MG63 (cell line): ENCODE data around the gene ARHGEF12. TPM values are rescaled to one million over a fixed set of nuclear protein-coding genes. Genes with fewer than 3 reads are reported as not detected.

Source experiments
- DNase-seq: peaks from one replicate; pipeline ENCODE4 v3.0.0-alpha.2; 2020
- H3K27me3 ChIP-seq: fragments of 250-450 bp; sonication (Bioruptor Pico); 2 replicates; pipeline ENCODE4 v1.5.1; 2020; ENCODE audit warnings: mild to moderate bottlenecking, moderate library complexity
- H3K36me3 ChIP-seq: fragments of 250-450 bp; sonication (Bioruptor Pico); 2 replicates; pipeline ENCODE4 v1.5.1; 2020; ENCODE audit warnings: mild to moderate bottlenecking, moderate library complexity
- H3K4me3 ChIP-seq: fragments of 250-450 bp; sonication (Bioruptor Pico); 2 replicates; pipeline ENCODE4 v1.5.1; 2020; ENCODE audit warnings: mild to moderate bottlenecking, moderate library complexity
- H3K9me3 ChIP-seq: fragments of 250-450 bp; sonication (Bioruptor Pico); 2 replicates; pipeline ENCODE4 v1.5.1; 2020; ENCODE audit warnings: mild to moderate bottlenecking, moderate library complexity
- total RNA-seq: library from RNA; depleted of rRNA; stranded (reverse); fragments of >200 nt; shearing (Covaris generic); gene quantifications from 2 replicates; pipeline ENCODE4 v1.2.3, GENCODE V29; 2014; ENCODE audit warnings: low replicate concordance; rRNA removed

Gene ARHGEF12, protein sequence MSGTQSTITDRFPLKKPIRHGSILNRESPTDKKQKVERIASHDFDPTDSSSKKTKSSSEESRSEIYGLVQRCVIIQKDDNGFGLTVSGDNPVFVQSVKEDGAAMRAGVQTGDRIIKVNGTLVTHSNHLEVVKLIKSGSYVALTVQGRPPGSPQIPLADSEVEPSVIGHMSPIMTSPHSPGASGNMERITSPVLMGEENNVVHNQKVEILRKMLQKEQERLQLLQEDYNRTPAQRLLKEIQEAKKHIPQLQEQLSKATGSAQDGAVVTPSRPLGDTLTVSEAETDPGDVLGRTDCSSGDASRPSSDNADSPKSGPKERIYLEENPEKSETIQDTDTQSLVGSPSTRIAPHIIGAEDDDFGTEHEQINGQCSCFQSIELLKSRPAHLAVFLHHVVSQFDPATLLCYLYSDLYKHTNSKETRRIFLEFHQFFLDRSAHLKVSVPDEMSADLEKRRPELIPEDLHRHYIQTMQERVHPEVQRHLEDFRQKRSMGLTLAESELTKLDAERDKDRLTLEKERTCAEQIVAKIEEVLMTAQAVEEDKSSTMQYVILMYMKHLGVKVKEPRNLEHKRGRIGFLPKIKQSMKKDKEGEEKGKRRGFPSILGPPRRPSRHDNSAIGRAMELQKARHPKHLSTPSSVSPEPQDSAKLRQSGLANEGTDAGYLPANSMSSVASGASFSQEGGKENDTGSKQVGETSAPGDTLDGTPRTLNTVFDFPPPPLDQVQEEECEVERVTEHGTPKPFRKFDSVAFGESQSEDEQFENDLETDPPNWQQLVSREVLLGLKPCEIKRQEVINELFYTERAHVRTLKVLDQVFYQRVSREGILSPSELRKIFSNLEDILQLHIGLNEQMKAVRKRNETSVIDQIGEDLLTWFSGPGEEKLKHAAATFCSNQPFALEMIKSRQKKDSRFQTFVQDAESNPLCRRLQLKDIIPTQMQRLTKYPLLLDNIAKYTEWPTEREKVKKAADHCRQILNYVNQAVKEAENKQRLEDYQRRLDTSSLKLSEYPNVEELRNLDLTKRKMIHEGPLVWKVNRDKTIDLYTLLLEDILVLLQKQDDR (N-terminal part only)
- 28.1 and 32.5 TPM in 2 replicates for total RNA-seq

- Histone ChIP-seq H3K36me3 (peaks cover 4% of the 10 kb centered on the region), H3K27me3 (no peaks in the 10 kb centered on the region), H3K4me3 (peak within 1 kb of the TSS; percentile 77), H3K9me3 (no peaks in the 10 kb centered on the region)
- peak; percentile 98 for DNase-seq
Measured at GRCh38 chr11:120335908-120336640, at the start of gene ARHGEF12. ARHGEF12 (plus strand) TSS chr11:120336413; CDS start chr11:120337244, 831 bp downstream.

DNA sequence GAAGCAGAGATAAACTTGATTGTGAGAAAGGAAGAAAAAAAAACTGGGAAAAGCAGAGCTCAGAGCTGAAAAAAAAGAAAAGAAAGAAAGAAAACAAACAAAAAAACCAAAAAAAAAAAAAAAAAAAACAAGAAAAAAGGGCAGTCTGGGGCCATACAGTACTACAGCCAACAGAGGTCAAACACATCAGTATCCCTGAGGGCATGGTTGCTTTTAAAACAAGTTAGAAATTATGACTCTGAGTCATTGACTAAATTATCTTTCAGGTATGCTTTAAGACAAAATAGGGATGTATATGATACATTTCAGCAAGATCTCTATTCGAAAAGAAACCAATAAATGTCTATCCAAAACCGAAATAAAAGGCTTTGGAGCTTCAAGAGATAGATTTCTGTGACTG, 48.2 kb upstream of the ARHGEF12 start:
- H3K9me3 ChIP-seq, result no peaks in the 10 kb centered on the region
- H3K4me3 ChIP-seq, result no peak overlapping the region
- no peak for DNase-seq
- no peaks in the 10 kb centered on the region for H3K36me3 ChIP-seq
- H3K27me3 ChIP-seq, result peaks cover 6% of the 10 kb centered on the region

DNA sequence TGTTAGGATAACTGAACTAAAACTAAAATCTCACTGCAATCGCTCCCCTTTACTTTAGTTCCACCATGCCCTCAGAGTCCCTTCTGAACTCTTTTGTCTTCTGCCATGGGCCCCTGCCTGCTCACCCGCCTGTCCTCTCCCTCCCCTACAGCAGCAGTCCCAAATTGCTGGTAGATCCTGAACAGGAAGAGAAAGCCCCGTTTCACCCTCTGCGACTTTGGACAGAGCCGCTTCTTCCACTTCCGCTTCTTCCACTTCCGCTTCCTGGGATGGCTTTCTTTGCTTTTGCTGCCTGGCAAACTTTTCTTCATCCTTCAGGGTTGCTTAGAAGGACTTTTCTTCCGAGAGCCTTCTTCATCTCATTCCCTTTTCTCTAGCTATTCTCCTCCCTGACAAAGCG, 46.8 kb upstream of the ARHGEF12 start:
- DNase-seq, result no peak
- Histone ChIP-seq H3K36me3 (no peaks in the 10 kb centered on the region), H3K9me3 (no peaks in the 10 kb centered on the region), H3K4me3 (no peak overlapping the region), H3K27me3 (peaks cover 16% of the 10 kb centered on the region)

- DNase-seq, result no peak
- H3K4me3 ChIP-seq, result no peak overlapping the region
- H3K36me3 ChIP-seq, result no peaks in the 10 kb centered on the region
- H3K9me3 ChIP-seq, result no peaks in the 10 kb centered on the region
- peaks cover 23% of the 10 kb centered on the region for H3K27me3 ChIP-seq
Measured at GRCh38 chr11:120290956-120291355, 45.3 kb upstream of the ARHGEF12 start.

GRCh38 chr11:120293038-120293800, 43.0 kb upstream of the ARHGEF12 start:
- peaks cover 26% of the 10 kb centered on the region for H3K27me3 ChIP-seq
- no peak for DNase-seq

DNA sequence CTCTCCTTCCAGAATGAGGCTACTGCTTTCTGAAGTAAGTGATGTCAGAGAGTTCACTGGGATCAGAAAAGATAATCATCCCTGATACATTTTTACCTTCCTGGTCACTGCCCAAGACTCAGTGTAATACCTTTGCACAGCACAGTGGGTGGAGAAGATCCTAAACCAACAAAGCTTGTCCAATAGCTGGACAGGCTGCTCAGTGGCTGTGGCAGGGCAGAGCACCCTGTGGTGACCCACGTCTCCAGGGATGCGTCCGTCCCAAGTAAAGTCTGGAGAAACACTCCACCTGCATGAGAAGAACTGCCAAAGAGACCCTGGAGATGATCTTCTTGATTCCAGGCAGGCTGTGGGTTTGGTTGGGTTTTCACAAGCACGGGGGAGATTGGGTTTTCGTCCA, 42.1 kb upstream of the ARHGEF12 start:
- Histone ChIP-seq H3K27me3 (peaks cover 26% of the 10 kb centered on the region), H3K36me3 (no peaks in the 10 kb centered on the region), H3K9me3 (no peaks in the 10 kb centered on the region), H3K4me3 (no peak overlapping the region)
- DNase-seq, result no peak

More at GRCh38 chr11:120293038-120293800, 43.0 kb upstream of the ARHGEF12 start:
- no peaks in the 10 kb centered on the region for H3K9me3 ChIP-seq
- no peak overlapping the region for H3K4me3 ChIP-seq
- no peaks in the 10 kb centered on the region for H3K36me3 ChIP-seq

DNA sequence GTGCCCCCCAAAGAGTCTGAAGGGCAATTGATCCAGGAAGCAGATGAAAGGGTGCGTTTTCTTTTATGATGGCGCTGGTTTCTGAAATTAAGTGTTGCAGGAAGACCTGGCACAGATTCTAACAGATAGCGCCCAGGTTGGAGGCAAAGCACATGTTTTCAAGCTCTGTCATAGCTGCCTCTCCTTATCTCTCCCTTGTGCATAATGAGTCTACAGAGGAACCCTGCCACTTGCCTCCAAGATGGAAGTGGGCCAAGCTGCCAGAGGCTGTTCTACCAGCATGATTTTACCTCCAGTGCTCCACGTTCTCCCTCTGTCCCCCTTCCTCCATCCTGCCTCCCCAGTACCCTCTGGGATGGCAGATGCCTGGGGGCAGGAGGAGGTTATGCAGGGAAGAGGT, 41.1 kb upstream of the ARHGEF12 start:
- no peaks in the 10 kb centered on the region for H3K36me3 ChIP-seq
- no peak for DNase-seq
- no peaks in the 10 kb centered on the region for H3K9me3 ChIP-seq
- no peak overlapping the region for H3K4me3 ChIP-seq
- peaks cover 26% of the 10 kb centered on the region for H3K27me3 ChIP-seq

DNA sequence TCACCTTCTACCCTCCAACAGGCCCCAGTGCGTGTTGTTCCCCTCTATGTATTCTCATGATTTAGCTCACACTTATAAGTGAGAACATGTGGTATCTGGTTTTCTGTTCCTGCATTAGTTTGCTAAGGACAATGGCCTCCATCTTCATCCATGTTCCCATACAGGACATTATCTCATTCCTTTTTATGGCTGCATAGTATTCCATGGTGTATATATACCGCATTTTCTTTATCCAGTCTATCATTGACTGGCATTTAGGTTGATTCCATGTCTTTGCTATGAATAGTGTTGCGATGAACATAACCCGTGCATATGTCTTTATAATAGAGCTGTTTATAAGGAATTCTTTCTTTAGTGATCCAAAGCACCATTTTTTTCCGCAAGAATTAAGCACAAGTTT, 39.7 kb upstream of the ARHGEF12 start:
- Histone ChIP-seq H3K27me3 (peaks cover 26% of the 10 kb centered on the region), H3K4me3 (no peak overlapping the region), H3K9me3 (no peaks in the 10 kb centered on the region), H3K36me3 (no peaks in the 10 kb centered on the region)
- DNase-seq, result no peak

DNA sequence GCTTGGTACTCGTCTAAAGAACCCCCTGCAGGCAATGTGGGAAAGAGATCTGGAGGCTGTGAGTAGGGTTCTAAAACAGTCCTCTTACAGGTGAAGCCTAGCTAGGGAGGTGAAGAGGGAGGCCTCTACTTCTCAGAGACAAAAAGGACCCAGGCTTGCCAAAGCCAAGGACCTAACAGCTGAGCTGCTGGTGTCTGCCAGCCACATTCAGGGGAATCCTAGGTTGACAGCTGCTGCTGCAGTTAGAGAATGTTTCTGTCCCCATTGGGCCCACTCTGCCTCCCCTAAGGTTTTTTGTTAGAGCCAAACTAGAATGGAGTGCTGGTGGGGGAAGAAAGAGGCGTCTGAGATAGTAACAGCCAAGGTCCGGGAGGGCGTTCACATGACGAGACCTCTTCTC, 37.8 kb upstream of the ARHGEF12 start:
- Histone ChIP-seq H3K9me3 (no peaks in the 10 kb centered on the region), H3K4me3 (no peak overlapping the region), H3K36me3 (no peaks in the 10 kb centered on the region), H3K27me3 (peaks cover 15% of the 10 kb centered on the region)
- no peak for DNase-seq

GRCh38 chr11:120302001-120302805, 34.0 kb upstream of the ARHGEF12 start:
- no peaks in the 10 kb centered on the region for H3K27me3 ChIP-seq
- DNase-seq, result no peak
- no peak overlapping the region for H3K4me3 ChIP-seq
- H3K9me3 ChIP-seq, result no peaks in the 10 kb centered on the region
- H3K36me3 ChIP-seq, result no peaks in the 10 kb centered on the region

- Histone ChIP-seq H3K4me3 (no peak overlapping the region), H3K9me3 (no peaks in the 10 kb centered on the region), H3K36me3 (no peaks in the 10 kb centered on the region), H3K27me3 (no peaks in the 10 kb centered on the region)
- peak; percentile 63 for DNase-seq
Measured at GRCh38 chr11:120303004-120303637, 33.1 kb upstream of the ARHGEF12 start.

DNA sequence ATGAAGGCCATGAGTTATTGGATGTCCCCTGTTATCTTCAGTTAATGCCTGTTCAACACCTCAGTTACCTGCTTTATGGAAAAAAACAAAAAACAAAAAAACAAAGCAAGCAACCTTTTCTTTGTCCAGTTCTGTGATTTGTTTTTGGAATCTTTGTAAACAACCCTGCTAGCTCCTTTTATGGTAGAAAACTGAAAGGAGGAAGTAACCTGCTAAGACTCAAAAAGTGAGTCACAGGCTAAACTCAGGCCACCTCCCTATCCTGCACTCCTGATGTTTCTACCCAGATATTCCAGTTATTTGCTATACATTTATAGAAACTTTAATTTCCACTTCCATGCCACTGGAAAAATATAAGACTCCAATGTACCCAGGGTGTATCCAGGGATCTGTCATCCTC, 31.7 kb upstream of the ARHGEF12 start:
- DNase-seq, result no peak

DNA sequence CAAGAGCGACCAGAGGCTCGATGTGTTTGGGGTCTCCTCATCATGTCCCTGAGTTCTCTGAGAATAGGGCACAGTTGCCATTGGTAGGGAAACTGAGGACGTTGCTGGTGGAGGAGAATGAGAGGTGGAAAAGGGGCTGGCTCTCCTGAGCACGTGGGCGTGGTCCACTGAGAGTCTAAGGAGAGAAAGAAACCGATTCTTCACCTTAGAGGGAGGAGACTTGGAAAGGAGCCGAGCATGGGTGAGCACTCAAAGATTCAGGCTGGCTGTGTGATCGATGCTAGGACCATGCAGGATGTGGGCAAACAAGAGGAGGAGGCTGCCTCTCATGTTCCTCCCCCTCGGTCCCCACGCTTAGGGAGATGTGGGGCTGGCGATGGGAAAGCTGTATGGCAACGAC, 30.9 kb upstream of the ARHGEF12 start:
- Histone ChIP-seq H3K27me3 (no peaks in the 10 kb centered on the region), H3K9me3 (no peaks in the 10 kb centered on the region), H3K36me3 (no peaks in the 10 kb centered on the region), H3K4me3 (no peak overlapping the region)
- DNase-seq, result no peak

More for the DNA sequence above, 31.7 kb upstream of the ARHGEF12 start:
- no peak overlapping the region for H3K4me3 ChIP-seq
- H3K9me3 ChIP-seq, result no peaks in the 10 kb centered on the region
- H3K36me3 ChIP-seq, result no peaks in the 10 kb centered on the region
- H3K27me3 ChIP-seq, result no peaks in the 10 kb centered on the region

DNA sequence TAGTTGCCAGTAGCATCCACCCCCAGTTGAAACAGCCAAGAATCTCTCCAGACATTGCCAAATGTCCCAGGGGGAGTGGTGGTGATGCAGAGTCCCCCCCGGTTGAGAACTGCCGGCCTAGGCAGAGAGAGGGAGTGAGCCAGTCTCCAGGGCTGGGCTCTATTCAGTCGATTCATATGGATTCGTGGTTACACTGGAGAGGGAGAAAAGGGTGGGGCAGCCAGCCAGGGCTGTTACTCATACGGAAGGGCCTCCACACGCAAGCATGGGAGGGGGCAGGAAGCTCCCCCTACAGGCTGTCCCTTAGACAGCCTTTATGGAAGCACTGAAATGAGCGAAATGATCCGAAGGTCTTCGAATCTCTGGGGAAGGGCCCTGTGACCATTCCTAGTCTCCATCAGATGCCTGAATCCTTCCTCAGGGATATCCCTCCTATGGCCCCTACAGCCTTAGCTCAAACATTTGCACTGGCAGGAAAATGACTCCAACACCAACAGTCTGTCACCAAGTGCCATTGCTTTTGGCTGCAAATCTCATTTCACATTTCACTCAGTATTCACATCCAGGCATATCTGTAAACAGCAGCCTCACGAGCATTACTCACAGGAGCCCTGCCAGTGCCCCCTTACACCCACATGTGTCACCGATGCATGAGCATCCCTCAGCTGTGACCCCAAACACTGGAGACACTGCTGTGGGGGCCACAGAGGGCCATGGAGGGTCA, 29.5 kb upstream of the ARHGEF12 start:
- no peak overlapping the region for H3K4me3 ChIP-seq
- no peaks in the 10 kb centered on the region for H3K9me3 ChIP-seq
- no peaks in the 10 kb centered on the region for H3K27me3 ChIP-seq
- DNase-seq, result peak; percentile 96
- no peaks in the 10 kb centered on the region for H3K36me3 ChIP-seq
